ENCODE data around the gene BRD1.

- TF ChIP-seq POLR2AphosphoS5 (IDR thresholded peaks at IDR 0.05; ENCODE audit: low read depth, low read length) (no peak), TAF1 (IDR thresholded peaks at IDR 0.05; ENCODE audit: borderline replicate concordance, insufficient read depth, low read length) (no peak), SIN3A (IDR thresholded peaks at IDR 0.05; ENCODE audit: borderline replicate concordance, insufficient read depth, low read length) (no peak)
- TF ChIP-seq, protein P1, sequence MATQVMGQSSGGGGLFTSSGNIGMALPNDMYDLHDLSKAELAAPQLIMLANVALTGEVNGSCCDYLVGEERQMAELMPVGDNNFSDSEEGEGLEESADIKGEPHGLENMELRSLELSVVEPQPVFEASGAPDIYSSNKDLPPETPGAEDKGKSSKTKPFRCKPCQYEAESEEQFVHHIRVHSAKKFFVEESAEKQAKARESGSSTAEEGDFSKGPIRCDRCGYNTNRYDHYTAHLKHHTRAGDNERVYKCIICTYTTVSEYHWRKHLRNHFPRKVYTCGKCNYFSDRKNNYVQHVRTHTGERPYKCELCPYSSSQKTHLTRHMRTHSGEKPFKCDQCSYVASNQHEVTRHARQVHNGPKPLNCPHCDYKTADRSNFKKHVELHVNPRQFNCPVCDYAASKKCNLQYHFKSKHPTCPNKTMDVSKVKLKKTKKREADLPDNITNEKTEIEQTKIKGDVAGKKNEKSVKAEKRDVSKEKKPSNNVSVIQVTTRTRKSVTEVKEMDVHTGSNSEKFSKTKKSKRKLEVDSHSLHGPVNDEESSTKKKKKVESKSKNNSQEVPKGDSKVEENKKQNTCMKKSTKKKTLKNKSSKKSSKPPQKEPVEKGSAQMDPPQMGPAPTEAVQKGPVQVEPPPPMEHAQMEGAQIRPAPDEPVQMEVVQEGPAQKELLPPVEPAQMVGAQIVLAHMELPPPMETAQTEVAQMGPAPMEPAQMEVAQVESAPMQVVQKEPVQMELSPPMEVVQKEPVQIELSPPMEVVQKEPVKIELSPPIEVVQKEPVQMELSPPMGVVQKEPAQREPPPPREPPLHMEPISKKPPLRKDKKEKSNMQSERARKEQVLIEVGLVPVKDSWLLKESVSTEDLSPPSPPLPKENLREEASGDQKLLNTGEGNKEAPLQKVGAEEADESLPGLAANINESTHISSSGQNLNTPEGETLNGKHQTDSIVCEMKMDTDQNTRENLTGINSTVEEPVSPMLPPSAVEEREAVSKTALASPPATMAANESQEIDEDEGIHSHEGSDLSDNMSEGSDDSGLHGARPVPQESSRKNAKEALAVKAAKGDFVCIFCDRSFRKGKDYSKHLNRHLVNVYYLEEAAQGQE (IDR thresholded peaks at IDR 0.05; ENCODE audit: insufficient read depth in 1 of 2, low read depth in 2 of 2, low read length in 2 of 2) = no peak
Measured at GRCh38 chr22:49754696-49755630, 72.7 kb downstream of the BRD1 start.
